HG03066 (cell line): ENCODE results near the gene FAM227B.
A peak's percentile ranks its signal among the peaks of the same experiment; 100 is the strongest.

Experiments
- ATAC-seq: cut with Tn5 transposase; IDR thresholded peaks from one replicate; pipeline ENCODE4 v1.9.1; 2021; ENCODE audit warnings: low read depth; ENCODE audit not compliant: unreplicated experiment

Gene FAM227B

GRCh38 chr15:49452595-49452994 lies 168.0 kb downstream of the FAM227B start:
- no peak for ATAC-seq

GRCh38 chr15:49441816-49442215 lies 178.8 kb downstream of the FAM227B start:
- no peak for ATAC-seq

GRCh38 chr15:49441356-49441755 lies 179.3 kb downstream of the FAM227B start:
- no peak for ATAC-seq

GRCh38 chr15:49439678-49440395 lies 180.8 kb downstream of the FAM227B start:
- ATAC-seq = no peak

- peak; percentile 67 for ATAC-seq
These were observed 181.5 kb downstream of the FAM227B start for GRCh38 chr15:49438962-49439631.

DNA sequence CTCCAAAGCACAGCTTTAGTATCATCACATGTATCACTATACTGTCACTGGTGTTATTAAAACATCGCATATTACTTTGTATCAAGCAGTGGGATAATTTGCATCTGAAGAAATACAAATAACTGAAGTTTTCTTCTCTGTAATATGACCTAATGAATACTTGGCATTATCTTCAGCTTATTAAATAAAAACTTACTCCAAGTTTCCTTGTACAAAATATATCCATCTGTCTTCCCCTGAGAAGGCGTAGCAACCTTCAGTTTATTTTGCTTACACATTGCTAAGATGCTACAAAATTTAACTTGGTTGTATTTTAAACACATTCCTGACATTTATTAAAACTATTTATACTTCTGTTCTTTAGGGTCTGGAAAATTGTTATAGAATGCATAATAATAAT lies 183.9 kb downstream of the FAM227B start:
- ATAC-seq = no peak

- no peak for ATAC-seq
These were observed 185.4 kb downstream of the FAM227B start for GRCh38 chr15:49435174-49435573.

GRCh38 chr15:49430046-49430445 lies 190.6 kb downstream of the FAM227B start:
- no peak for ATAC-seq

DNA sequence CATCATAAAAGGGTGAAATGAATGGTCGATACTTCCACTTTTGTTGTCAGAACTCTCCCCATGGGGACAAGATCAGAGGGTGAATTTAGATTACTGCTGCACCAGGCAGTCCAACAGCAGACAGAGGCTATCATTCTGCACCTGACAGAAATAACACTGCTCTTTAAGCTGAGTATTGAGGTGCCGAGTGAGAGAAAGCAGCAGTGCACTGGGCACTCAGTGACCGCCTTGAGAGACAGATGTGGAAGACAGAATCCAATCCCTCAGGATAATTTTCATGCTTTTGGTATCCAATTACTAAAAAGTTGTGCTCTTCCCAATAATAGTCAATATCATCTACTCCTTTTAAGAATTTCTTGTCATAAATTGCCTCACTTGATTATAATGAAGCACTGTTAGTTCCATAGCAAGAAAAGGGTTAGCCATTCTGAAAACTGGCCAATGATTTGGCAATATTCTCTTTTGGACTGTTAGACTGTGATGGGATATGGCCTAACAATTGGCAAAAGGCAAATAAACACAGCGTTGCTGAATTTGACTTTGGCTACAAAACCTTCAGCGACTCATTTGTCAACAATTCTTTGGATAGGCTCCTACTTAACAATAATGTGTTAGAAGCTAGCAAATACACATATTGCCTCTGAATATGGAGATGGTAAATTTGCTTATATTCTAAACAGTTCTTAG lies 192.1 kb downstream of the FAM227B start:
- ATAC-seq = no peak

DNA sequence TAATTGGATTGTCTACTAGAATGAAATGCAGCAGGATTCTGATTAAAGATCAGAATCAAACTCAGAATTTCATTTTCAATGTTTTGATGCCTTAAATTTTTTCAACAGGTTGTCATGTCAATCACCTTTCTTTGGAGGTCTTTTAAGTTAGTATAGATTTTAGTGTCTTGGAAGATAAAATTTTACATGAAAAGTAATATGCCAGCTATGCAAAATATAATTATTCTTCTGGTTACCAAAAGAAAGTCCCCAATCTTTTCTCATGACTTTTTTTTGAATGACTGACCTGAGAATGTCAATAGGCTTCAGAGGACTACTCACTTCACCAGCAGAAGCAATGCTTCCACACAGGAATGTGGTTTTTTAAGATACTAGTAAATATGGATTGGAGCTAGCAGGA lies 193.2 kb downstream of the FAM227B start:
- ATAC-seq = no peak

GRCh38 chr15:49424954-49425353 lies 195.7 kb downstream of the FAM227B start:
- ATAC-seq = no peak

DNA sequence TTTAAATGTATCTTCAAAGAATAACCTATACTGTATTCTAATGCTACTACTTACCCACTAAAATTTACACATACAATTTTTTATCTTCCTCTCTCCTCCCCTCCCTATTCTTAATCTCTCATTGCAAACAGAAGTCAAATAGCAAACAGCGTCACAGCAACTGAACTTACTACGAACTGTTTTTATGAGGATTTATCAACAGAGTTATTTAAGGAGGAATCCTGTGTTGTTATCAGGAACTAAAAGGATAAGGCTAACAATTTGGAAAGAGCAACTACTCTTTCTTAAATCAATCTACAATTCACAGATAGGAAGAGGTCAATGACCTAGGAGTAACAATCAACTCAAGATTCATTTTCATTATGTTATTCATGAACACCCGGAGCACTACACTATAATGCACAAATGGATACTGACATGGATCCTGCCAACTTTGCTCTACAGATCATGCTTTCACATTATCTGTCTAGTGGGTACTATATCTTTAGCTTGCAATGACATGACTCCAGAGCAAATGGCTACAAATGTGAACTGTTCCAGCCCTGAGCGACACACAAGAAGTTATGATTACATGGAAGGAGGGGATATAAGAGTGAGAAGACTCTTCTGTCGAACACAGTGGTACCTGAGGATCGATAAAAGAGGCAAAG lies 196.6 kb downstream of the FAM227B start:
- no peak for ATAC-seq

- no peak for ATAC-seq
These were observed 197.6 kb downstream of the FAM227B start, which contains the start of gene FGF7 for GRCh38 chr15:49423021-49423420. Gene FGF7 (plus strand): TSS chr15:49423242. CDS start chr15:49424298, 1,056 bp downstream.

DNA sequence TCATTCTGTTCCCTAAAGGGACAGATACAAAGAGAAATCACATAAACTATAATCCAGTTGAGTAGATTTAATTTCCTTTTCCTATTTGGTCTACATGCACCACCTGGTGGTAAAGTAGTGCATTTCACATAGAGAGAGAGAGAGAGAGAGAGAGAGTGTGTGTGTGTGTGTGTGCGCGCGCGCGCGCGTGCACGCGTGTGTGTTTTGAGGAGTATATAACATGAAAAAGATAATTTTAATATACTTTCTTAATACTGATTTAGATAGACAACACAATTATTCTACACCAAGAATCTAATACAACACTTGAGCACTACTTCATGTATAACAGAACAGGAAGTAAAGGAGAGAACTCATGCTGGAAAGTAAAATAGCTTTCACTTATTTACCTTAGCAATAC lies 198.6 kb downstream of the FAM227B start:
- no peak for ATAC-seq

DNA sequence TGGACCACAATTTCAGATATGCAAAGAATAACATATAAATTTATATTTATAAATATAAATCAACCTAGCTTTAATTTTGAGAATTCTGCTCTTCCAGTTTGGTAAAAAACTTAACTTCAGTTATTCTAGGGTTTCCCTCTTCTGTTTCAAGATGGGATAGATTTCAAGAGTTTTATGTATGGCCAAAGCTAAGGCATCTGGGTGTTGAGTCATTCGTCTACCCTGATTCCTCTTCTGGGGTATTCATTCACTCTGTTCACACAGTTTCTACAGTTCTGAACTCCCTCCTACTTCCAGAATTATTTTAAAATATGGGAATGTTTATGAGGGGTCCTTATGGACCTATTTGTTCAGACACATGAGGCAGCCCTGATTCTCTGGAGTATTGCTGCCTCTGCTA lies 201.8 kb downstream of the FAM227B start:
- no peak for ATAC-seq

GRCh38 chr15:49415638-49416037 lies 205.0 kb downstream of the FAM227B start:
- no peak for ATAC-seq

- no peak for ATAC-seq
These were observed 205.5 kb downstream of the FAM227B start for GRCh38 chr15:49415149-49415548.

DNA sequence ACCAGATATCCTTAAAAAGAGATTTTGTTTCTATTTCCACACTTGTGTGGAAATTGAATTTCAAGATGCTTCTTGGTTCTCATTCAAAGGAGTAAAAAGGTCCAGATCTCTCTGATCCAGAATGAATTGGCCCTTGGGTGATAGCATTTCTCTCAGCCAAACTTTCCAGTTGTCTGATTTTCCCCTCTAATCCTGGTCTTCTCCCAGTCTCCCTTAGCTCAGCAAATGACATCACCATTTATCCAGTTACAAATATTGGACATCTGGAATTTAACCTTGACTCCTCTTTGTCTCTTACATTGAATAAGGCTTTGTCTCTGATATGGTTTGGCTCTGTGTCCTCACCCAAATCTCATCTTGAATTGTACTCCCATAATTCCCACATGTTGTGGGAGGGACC lies 207.8 kb downstream of the FAM227B start:
- ATAC-seq = no peak

- ATAC-seq = no peak
These were observed 210.0 kb downstream of the FAM227B start for GRCh38 chr15:49410641-49411040.

DNA sequence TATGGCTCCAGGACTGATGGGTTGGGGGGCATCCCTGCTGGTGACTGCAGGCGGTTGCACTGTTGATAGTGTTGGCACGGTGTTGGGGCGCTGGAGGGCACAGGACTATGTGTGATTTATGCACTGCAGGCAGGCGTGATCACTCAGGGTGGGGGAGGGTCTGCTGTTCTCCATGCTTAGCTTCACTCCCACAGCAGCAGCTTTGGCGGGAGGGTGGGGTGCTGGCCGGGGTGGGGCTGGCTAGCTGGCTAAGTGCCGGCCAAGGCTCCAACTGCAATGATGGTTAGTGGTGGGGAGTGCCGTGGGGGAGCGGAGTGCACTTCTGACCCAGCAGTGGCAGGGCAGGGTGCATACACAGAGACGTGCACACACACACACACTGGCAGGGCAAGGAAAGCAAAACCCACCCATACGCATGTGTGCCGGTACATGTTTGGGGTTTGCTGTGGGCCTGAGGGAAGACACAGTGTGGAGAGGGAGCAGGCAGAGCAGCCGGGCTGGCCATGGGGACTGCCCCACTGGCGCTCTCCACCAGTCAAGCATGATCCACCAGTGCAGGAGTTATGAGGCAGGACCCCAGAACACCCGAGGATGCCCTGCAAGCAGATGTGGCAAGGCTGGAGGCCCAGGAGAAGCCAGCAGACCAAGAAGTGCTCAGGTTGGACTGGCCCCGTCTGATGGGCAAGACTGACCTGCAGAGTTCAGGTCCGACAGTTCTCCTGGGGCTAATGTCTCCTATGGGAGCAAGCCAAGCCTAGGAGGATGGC lies 214.1 kb downstream of the FAM227B start:
- no peak for ATAC-seq
